Activated CD8-positive, alpha-beta memory T cell treated with anti-CD3 and anti-CD28 coated beads for 48 hours (primary cell): ENCODE results near the gene ANKRD44.

ENCODE experiments used
- DNase-seq, 3 experiments: peaks; one replicate each; pipeline ENCODE4 v3.0.0-alpha.2; 2020; ENCODE audit warnings: low read depth in 2 of 3, low spot score in 2 of 3

ANKRD44 gene

GRCh38 chr2:197152451-197153228 is 157.9 kb downstream of the ANKRD44 start:
- DNase-seq: no peak

- no peak for DNase-seq
Observed at GRCh38 chr2:197149546-197149945, 161.0 kb downstream of the ANKRD44 start.

- DNase-seq: no peak
Observed at GRCh38 chr2:197148401-197148800, 162.2 kb downstream of the ANKRD44 start.

- DNase-seq: no peak
Observed at GRCh38 chr2:197147942-197148341, 162.6 kb downstream of the ANKRD44 start.

- no peak for DNase-seq
Observed at GRCh38 chr2:197146995-197147394, 163.6 kb downstream of the ANKRD44 start.

GRCh38 chr2:197145471-197146056 is 165.0 kb downstream of the ANKRD44 start:
- DNase-seq: no peak

- no peak for DNase-seq
Observed at GRCh38 chr2:197144183-197144582, 166.4 kb downstream of the ANKRD44 start.

- DNase-seq: no peak
Observed at GRCh38 chr2:197141702-197142473, 168.7 kb downstream of the ANKRD44 start.

- DNase-seq: no peak
Observed at GRCh38 chr2:197140045-197140444, 170.5 kb downstream of the ANKRD44 start.

- no peak for DNase-seq
Observed at GRCh38 chr2:197138506-197138905, 172.1 kb downstream of the ANKRD44 start.

- no peak for DNase-seq
Observed at GRCh38 chr2:197137826-197138477, 172.6 kb downstream of the ANKRD44 start.

GRCh38 chr2:197137231-197137630 is 173.3 kb downstream of the ANKRD44 start:
- DNase-seq: no peak

GRCh38 chr2:197136452-197136851 is 174.1 kb downstream of the ANKRD44 start:
- no peak for DNase-seq

- DNase-seq: no peak
Observed at GRCh38 chr2:197135806-197136205, 174.8 kb downstream of the ANKRD44 start.

GRCh38 chr2:197134206-197134605 is 176.4 kb downstream of the ANKRD44 start:
- DNase-seq: no peak

- DNase-seq: no peak
Observed at GRCh38 chr2:197131558-197131855, 179.1 kb downstream of the ANKRD44 start.

GRCh38 chr2:197130318-197130717 is 180.3 kb downstream of the ANKRD44 start:
- DNase-seq: no peak

- no peak for DNase-seq
Observed at GRCh38 chr2:197128897-197129296, 181.7 kb downstream of the ANKRD44 start.

GRCh38 chr2:197128126-197128525 is 182.5 kb downstream of the ANKRD44 start:
- no peak for DNase-seq

- DNase-seq: no peak
Observed at GRCh38 chr2:197126630-197127352, 183.8 kb downstream of the ANKRD44 start.
